Measurements from ENCODE around the gene GPR63. TPM values are rescaled to one million over a fixed set of nuclear protein-coding genes. Genes with fewer than 3 reads are reported as not detected.
"Not testable (repeated sequence)": the region's sequence is repeated elsewhere in the genome, so short reads cannot be mapped to it uniquely, and the experiment has no call there.

The GPR63 gene, protein sequence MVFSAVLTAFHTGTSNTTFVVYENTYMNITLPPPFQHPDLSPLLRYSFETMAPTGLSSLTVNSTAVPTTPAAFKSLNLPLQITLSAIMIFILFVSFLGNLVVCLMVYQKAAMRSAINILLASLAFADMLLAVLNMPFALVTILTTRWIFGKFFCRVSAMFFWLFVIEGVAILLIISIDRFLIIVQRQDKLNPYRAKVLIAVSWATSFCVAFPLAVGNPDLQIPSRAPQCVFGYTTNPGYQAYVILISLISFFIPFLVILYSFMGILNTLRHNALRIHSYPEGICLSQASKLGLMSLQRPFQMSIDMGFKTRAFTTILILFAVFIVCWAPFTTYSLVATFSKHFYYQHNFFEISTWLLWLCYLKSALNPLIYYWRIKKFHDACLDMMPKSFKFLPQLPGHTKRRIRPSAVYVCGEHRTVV
- total RNA-seq = 1 to 10 TPM in 1 of 2 donors, under 1 TPM in 1; 0.96 to 3.4 TPM

DNA sequence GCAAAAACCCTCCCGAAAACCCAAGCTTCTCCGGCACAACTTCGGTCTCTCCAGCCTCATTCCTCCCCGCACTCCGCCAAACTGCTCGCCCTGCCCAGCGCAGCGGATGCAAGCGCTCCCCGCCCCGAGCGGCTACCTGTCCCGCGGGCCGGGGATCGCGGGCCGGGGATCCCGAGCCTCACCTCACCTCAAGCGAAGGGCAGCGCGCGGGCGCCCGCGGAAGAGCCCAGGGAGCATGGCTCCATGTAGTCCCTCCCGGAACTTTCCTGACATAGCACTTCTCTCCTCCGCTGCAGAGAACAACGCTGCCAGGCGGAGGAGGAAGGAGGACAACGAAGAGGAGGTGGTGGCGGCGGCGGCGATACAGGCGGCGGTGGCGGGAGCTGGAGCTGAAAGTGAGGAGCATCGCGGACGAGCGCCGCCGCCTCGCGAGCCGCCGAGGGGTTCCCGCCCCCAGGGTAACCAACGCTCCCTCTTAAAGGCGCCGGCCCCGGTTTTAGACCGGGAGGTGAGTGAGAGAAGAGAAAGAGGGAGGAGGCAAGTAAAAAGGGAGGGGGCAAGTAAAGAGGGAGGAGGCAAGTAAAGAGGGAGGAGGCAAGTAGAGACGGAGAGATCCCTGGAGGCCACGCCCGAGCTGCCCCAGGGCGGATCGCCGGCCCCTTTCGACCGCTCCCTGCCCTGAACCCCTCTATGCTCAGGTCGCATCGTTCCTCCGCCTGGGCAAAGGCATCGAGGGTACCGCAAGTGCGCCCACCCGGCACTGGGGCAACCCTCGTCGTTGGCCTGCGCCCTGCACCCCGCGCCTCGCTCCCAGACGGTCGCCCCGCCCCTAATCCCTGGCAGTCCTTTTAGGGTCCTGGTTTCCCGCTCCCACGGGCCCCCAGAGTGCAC lies at the start of gene GPR63:
GPR63 (minus strand) TSS at position 397 of the 891 bp plus-strand sequence. CDS start 37,746 bp downstream, outside the sequence.
- Histone ChIP-seq H3K4me1 (replicated peaks) (no peaks in the 10 kb centered on the region), H3K9me3 (no peaks in the 10 kb centered on the region), H3K36me3 (no peaks in the 10 kb centered on the region), H3K4me3 (peak within 1 kb of the TSS; percentile 50 to 67), H3K27ac (peak within 1 kb of the TSS; percentile 36 to 75), H3K27me3 (replicated peaks; ENCODE audit: insufficient read depth) (no peaks in the 10 kb centered on the region)
- WGBS = under 1% methylated on average over 78 of the region's 80 CpGs
- peak; percentile 52 for DNase-seq (ENCODE audit: low spot score)
- TF ChIP-seq POLR2A (IDR thresholded peaks at IDR 0.05) = peak; percentile 25
- TF ChIP-seq, protein P1, sequence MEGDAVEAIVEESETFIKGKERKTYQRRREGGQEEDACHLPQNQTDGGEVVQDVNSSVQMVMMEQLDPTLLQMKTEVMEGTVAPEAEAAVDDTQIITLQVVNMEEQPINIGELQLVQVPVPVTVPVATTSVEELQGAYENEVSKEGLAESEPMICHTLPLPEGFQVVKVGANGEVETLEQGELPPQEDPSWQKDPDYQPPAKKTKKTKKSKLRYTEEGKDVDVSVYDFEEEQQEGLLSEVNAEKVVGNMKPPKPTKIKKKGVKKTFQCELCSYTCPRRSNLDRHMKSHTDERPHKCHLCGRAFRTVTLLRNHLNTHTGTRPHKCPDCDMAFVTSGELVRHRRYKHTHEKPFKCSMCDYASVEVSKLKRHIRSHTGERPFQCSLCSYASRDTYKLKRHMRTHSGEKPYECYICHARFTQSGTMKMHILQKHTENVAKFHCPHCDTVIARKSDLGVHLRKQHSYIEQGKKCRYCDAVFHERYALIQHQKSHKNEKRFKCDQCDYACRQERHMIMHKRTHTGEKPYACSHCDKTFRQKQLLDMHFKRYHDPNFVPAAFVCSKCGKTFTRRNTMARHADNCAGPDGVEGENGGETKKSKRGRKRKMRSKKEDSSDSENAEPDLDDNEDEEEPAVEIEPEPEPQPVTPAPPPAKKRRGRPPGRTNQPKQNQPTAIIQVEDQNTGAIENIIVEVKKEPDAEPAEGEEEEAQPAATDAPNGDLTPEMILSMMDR (IDR thresholded peaks at IDR 0.05) = no peak
- intact Hi-C loops (cut with DNase I) = no loop called here

DNA sequence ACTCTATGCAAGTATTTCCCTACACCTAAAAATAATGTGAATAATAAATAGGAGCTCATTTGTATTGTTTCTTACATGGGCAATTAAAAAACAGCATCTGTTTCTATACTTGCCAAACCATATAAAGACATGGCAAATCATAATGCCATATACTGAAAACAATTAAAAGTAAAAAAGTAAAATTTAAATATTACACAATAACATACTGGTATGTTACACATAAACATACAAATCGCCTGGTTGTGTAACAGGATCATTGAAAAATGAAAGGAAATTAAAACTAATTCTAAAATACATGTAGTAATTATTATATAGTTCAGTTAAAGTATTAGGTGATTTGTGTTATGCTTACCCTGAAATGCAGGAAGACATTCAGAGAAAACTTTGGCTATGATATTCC lies 49.2 kb upstream of the GPR63 start:
- TF ChIP-seq, protein P1 (IDR thresholded peaks at IDR 0.05) = no peak
- TF ChIP-seq POLR2A (IDR thresholded peaks at IDR 0.05) = no peak
- TF ChIP-seq POLR2AphosphoS5 (IDR thresholded peaks at IDR 0.05) = no peak
- no peak for DNase-seq (ENCODE audit: low spot score)
- WGBS = 92% methylated on average over 1 of the region's 1 CpG
- Histone ChIP-seq H3K36me3 (no peaks in the 10 kb centered on the region), H3K9me3 (no peaks in the 10 kb centered on the region), H3K27ac (no peak overlapping the region), H3K4me1 (replicated peaks) (no peaks in the 10 kb centered on the region), H3K27me3 (replicated peaks; ENCODE audit: insufficient read depth) (no peaks in the 10 kb centered on the region), H3K4me3 (no peak overlapping the region)
- intact Hi-C loops (cut with DNase I) = no loop called here

DNA sequence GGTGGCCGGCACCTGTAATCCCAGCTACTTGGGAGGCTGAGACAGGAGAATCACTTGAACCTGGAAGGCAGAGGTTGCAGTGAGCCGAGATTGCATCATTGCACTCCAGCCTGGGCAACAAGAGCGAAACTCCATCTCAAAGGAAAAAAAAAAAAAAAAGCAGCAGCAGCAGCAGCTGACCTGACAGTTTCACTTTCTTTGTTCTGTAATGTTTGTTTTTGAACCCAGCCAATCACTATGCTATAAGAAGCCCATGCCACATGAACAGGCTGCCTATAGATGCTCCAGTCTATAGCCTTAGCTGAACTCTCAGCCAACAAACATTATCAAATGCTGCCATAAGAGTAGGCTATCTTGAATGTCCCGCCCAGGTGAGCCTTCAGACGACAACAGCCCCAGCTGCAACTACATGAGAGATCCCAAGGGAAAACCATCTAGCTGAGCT lies 47.9 kb upstream of the GPR63 start:
- H3K4me3 ChIP-seq; H3K27ac ChIP-seq; H3K27me3 ChIP-seq (replicated peaks; ENCODE audit: insufficient read depth); H3K4me1 ChIP-seq (replicated peaks); H3K9me3 ChIP-seq; H3K36me3 ChIP-seq; DNase-seq (ENCODE audit: low spot score); intact Hi-C loops (cut with DNase I): not testable (repeated sequence)
- WGBS = 77% methylated on average over 5 of the region's 5 CpGs

DNA sequence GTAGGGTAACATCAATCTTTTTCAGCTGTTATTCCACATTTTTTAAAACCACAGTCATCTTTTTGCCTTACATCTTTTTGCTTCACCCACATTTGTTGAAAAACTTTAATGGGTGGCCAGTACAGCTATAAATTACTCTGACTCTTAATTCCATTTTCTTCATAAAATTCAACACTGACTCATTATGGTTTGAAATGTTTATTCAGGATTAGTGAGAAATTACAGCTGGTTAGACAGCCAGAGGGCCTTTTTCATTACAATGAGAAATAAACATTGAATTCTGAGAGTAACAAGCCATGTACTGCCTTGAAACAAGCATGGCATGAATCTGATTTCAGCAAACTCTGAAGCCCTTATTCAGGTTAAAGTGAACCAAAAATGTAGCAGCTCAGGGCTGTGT lies 40.9 kb upstream of the GPR63 start:
- no peak overlapping the region for H3K4me3 ChIP-seq
- DNase-seq (ENCODE audit: low spot score) = no peak
- H3K27ac ChIP-seq = no peak overlapping the region
- TF ChIP-seq, protein P1 (IDR thresholded peaks at IDR 0.05) = no peak
- TF ChIP-seq POLR2A (IDR thresholded peaks at IDR 0.05) = no peak
- TF ChIP-seq POLR2AphosphoS5 (IDR thresholded peaks at IDR 0.05) = no peak
- H3K9me3 ChIP-seq = no peaks in the 10 kb centered on the region
- no peaks in the 10 kb centered on the region for H3K36me3 ChIP-seq
- intact Hi-C loops (cut with DNase I) = no loop called here
- H3K4me1 ChIP-seq (replicated peaks) = no peaks in the 10 kb centered on the region
- H3K27me3 ChIP-seq (replicated peaks; ENCODE audit: insufficient read depth) = no peaks in the 10 kb centered on the region

DNA sequence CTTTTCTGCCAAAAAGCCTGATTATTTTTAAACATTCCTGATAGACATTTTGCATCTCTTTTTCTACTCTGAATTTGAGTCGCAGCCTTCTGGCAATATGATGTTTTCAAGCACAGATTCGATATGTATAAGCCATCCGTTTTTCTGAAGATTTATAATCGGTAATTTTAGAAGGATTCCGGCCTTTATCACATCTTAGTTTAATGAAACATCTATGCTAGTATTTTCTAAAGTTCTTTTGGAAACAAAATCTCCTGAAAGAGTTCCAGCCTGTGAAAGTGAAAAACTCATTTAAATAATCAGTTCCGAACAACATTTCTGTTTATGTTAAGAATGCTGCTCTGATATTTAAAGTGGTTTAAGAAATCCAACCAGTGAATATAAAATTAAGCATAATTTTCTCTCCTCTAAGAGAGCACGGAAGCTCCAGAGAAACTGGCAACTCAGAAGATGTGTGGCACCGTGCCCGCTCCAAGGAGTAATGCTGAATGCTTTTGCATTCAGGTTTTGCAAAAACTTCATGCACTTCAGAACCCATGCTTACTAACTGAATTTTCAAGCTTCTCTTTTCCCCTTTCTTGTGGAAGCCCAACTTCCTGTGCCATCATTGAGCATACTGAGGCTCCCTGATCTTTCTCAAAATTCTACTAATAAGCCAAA lies 39.7 kb upstream of the GPR63 start:
- Histone ChIP-seq H3K27ac (no peak overlapping the region), H3K4me1 (replicated peaks) (no peaks in the 10 kb centered on the region), H3K9me3 (no peaks in the 10 kb centered on the region), H3K36me3 (no peaks in the 10 kb centered on the region), H3K27me3 (replicated peaks; ENCODE audit: insufficient read depth) (no peaks in the 10 kb centered on the region), H3K4me3 (no peak overlapping the region)
- TF ChIP-seq POLR2AphosphoS5 (IDR thresholded peaks at IDR 0.05) (no peak), POLR2A (IDR thresholded peaks at IDR 0.05) (no peak)
- TF ChIP-seq, protein P1 (IDR thresholded peaks at IDR 0.05) = no peak
- DNase-seq (ENCODE audit: low spot score) = no peak
- WGBS = 69% methylated on average over 9 of the region's 9 CpGs
- intact Hi-C loops (cut with DNase I) = no loop called here
